ENCODE measurements around the gene HEMK1.

Gene HEMK1

GRCh38 chr3:50572801-50573371 is 3.6 kb downstream of the HEMK1 start:
- H3K4me3 ChIP-seq (ENCODE audit: control insufficient read depth, low read depth, low read length): no peak overlapping the region
- DNase-seq (ENCODE audit: low read depth): no peak
- no peak for TF ChIP-seq CTCF (conservative IDR thresholded peaks at IDR 0.05; ENCODE audit: control insufficient read depth, insufficient read depth, low read depth, low read length)

GRCh38 chr3:50573566-50574443 is 4.5 kb downstream of the HEMK1 start:
- DNase-seq (ENCODE audit: low read depth): no peak
- no peak overlapping the region for H3K4me3 ChIP-seq (ENCODE audit: control insufficient read depth, low read depth, low read length)
- no peak for TF ChIP-seq CTCF (conservative IDR thresholded peaks at IDR 0.05; ENCODE audit: control insufficient read depth, insufficient read depth, low read depth, low read length)

GRCh38 chr3:50574444-50574831 is 5.1 kb downstream of the HEMK1 start:
- DNase-seq (ENCODE audit: low read depth): no peak
- H3K4me3 ChIP-seq (ENCODE audit: control insufficient read depth, low read depth, low read length): no peak overlapping the region
- no peak for TF ChIP-seq CTCF (conservative IDR thresholded peaks at IDR 0.05; ENCODE audit: control insufficient read depth, insufficient read depth, low read depth, low read length)

- H3K4me3 ChIP-seq (ENCODE audit: control insufficient read depth, low read depth, low read length): no peak overlapping the region
- TF ChIP-seq CTCF (conservative IDR thresholded peaks at IDR 0.05; ENCODE audit: control insufficient read depth, insufficient read depth, low read depth, low read length): no peak
- DNase-seq (ENCODE audit: low read depth): peak; percentile 42
Measured at GRCh38 chr3:50575372-50575771, 6.0 kb downstream of the HEMK1 start.

GRCh38 chr3:50577348-50577747 is 8.0 kb downstream of the HEMK1 start:
- DNase-seq (ENCODE audit: low read depth): no peak
- no peak for TF ChIP-seq CTCF (conservative IDR thresholded peaks at IDR 0.05; ENCODE audit: control insufficient read depth, insufficient read depth, low read depth, low read length)

GRCh38 chr3:50580683-50581458 is 11.5 kb downstream of the HEMK1 start:
- TF ChIP-seq CTCF (conservative IDR thresholded peaks at IDR 0.05; ENCODE audit: control insufficient read depth, insufficient read depth, low read depth, low read length): peak; percentile 6
- no peak overlapping the region for H3K4me3 ChIP-seq (ENCODE audit: control insufficient read depth, low read depth, low read length)
- no peak for DNase-seq (ENCODE audit: low read depth)

More at GRCh38 chr3:50577348-50577747, 8.0 kb downstream of the HEMK1 start:
- H3K4me3 ChIP-seq (ENCODE audit: control insufficient read depth, low read depth, low read length): no peak overlapping the region
